ENCODE results near the gene COL5A1.

Gene COL5A1

GRCh38 chr9:134778841-134779411 is 137.3 kb downstream of the COL5A1 start:
- no peak for FAIRE-seq
- peak; percentile 42 for DNase-seq (ENCODE audit: insufficient read length, low spot score)

GRCh38 chr9:134779640-134780039 is 138.0 kb downstream of the COL5A1 start:
- FAIRE-seq (no peak), DNase-seq (ENCODE audit: insufficient read length, low spot score) (no peak)

- DNase-seq (ENCODE audit: insufficient read length, low spot score), result no peak
- no peak for FAIRE-seq
Measured at GRCh38 chr9:134781591-134782302, 140.1 kb downstream of the COL5A1 start.

GRCh38 chr9:134782921-134783698 is 141.5 kb downstream of the COL5A1 start:
- DNase-seq (ENCODE audit: insufficient read length, low spot score), result no peak
- no peak for FAIRE-seq

- DNase-seq (ENCODE audit: insufficient read length, low spot score) (no peak), FAIRE-seq (no peak)
Measured at GRCh38 chr9:134783699-134784039, 142.1 kb downstream of the COL5A1 start.

GRCh38 chr9:134784577-134785305 is 143.1 kb downstream of the COL5A1 start:
- DNase-seq (ENCODE audit: insufficient read length, low spot score) (no peak), FAIRE-seq (no peak)

GRCh38 chr9:134785325-134786108 is 143.9 kb downstream of the COL5A1 start:
- DNase-seq (ENCODE audit: insufficient read length, low spot score), result no peak
- no peak for FAIRE-seq

- no peak for FAIRE-seq
Measured at GRCh38 chr9:134787601-134788531, 146.3 kb downstream of the COL5A1 start.

GRCh38 chr9:134789168-134789567 is 147.6 kb downstream of the COL5A1 start:
- FAIRE-seq, result no peak
- no peak for DNase-seq (ENCODE audit: insufficient read length, low spot score)

More at GRCh38 chr9:134787601-134788531, 146.3 kb downstream of the COL5A1 start:
- DNase-seq (ENCODE audit: insufficient read length, low spot score), result no peak

GRCh38 chr9:134791009-134791408 is 149.4 kb downstream of the COL5A1 start:
- DNase-seq (ENCODE audit: insufficient read length, low spot score) (no peak), FAIRE-seq (no peak)

GRCh38 chr9:134792627-134793026 is 151.0 kb downstream of the COL5A1 start:
- FAIRE-seq (no peak), DNase-seq (ENCODE audit: insufficient read length, low spot score) (no peak)

- no peak for DNase-seq (ENCODE audit: insufficient read length, low spot score)
- FAIRE-seq, result no peak
Measured at GRCh38 chr9:134793288-134794188, 151.9 kb downstream of the COL5A1 start.

GRCh38 chr9:134794663-134795370 is 153.2 kb downstream of the COL5A1 start:
- DNase-seq (ENCODE audit: insufficient read length, low spot score), result no peak
- no peak for FAIRE-seq

GRCh38 chr9:134795446-134795845 is 153.8 kb downstream of the COL5A1 start:
- FAIRE-seq (no peak), DNase-seq (ENCODE audit: insufficient read length, low spot score) (no peak)

GRCh38 chr9:134796882-134797281 is 155.3 kb downstream of the COL5A1 start:
- FAIRE-seq (no peak), DNase-seq (ENCODE audit: insufficient read length, low spot score) (no peak)

- no peak for DNase-seq (ENCODE audit: insufficient read length, low spot score)
- no peak for FAIRE-seq
Measured at GRCh38 chr9:134800791-134801339, 159.3 kb downstream of the COL5A1 start.

GRCh38 chr9:134802216-134802795 is 160.7 kb downstream of the COL5A1 start:
- no peak for FAIRE-seq
- DNase-seq (ENCODE audit: insufficient read length, low spot score), result no peak
